ENCODE data around the gene GPC6.
A peak's percentile ranks its signal among the peaks of the same experiment; 100 is the strongest.
"Not testable (repeated sequence)": the region's sequence is repeated elsewhere in the genome, so short reads cannot be mapped to it uniquely, and the experiment has no call there.

Gene GPC6

GRCh38 chr13:93320942-93321341, 94.3 kb downstream of the GPC6 start:
- ChIA-PET POLR2A (no interaction called here), CTCF (no interaction called here)
- H3K27ac ChIP-seq (ENCODE audit: extremely low read depth, low read depth, low read length): no peak overlapping the region
- H3K4me1 ChIP-seq (ENCODE audit: control insufficient read depth, insufficient read depth, low read length): no peaks in the 10 kb centered on the region
- H3K36me3 ChIP-seq (ENCODE audit: control insufficient read depth in 2 of 2, insufficient read depth in 1 of 2, low read length in 2 of 2): no peaks in the 10 kb centered on the region
- TF ChIP-seq SP7 (tag by site-specific recombination; IDR thresholded peaks at IDR 0.05) (peak; percentile 15; the same call in 1 of the 2 replicates), IKZF3 (tag by site-specific recombination; IDR thresholded peaks at IDR 0.05) (0 out of 2 replicates have a peak, but pooled peaks have one; percentile 27), PRDM6 (tag by site-specific recombination; IDR thresholded peaks at IDR 0.05) (peak; percentile 60), ZNF600 (tag by site-specific recombination; IDR thresholded peaks at IDR 0.05) (no peak), ZNF558 (tag by site-specific recombination; IDR thresholded peaks at IDR 0.05) (peak; percentile 51; the same call in 1 of the 2 replicates), ZNF660 (tag by site-specific recombination; IDR thresholded peaks at IDR 0.05) (peak; percentile 34; the same call in 1 of the 2 replicates), ZNF629 (tag by site-specific recombination; IDR thresholded peaks at IDR 0.05) (0 out of 2 replicates have a peak, but pooled peaks have one; percentile 11), ZNF2 (tag by site-specific recombination; IDR thresholded peaks at IDR 0.05) (no peak), ZEB2 (tag by site-specific recombination; IDR thresholded peaks at IDR 0.05) (peak; percentile 51), ATF2 (tag by site-specific recombination; IDR thresholded peaks at IDR 0.05; ENCODE audit: low read depth) (peak; percentile 83), ZNF664 (tag by site-specific recombination; IDR thresholded peaks at IDR 0.05) (no peak), ZNF335 (tag by site-specific recombination; conservative IDR thresholded peaks at IDR 0.05) (peak; percentile 51; the same call in 1 of the 2 replicates)
- H3K9me3 ChIP-seq (ENCODE audit: control insufficient read depth, insufficient read depth, low read depth, low read length): no peaks in the 10 kb centered on the region
- no peak overlapping the region for H3K4me3 ChIP-seq (ENCODE audit: low read depth, low read length)

- H3K4me3 ChIP-seq (ENCODE audit: low read depth, low read length); POLR2A ChIA-PET; H3K4me1 ChIP-seq (ENCODE audit: control insufficient read depth, insufficient read depth, low read length); H3K36me3 ChIP-seq (ENCODE audit: control insufficient read depth in 2 of 2, insufficient read depth in 1 of 2, low read length in 2 of 2); H3K9me3 ChIP-seq (ENCODE audit: control insufficient read depth, insufficient read depth, low read depth, low read length); H3K27ac ChIP-seq (ENCODE audit: extremely low read depth, low read depth, low read length); CTCF ChIA-PET: not testable (repeated sequence)
- TF ChIP-seq ZNF146 (tag by site-specific recombination; IDR thresholded peaks at IDR 0.05): peak; percentile 41; the same call in 1 of the 2 replicates
These were observed 97.3 kb downstream of the GPC6 start for GRCh38 chr13:93323880-93324279.

GRCh38 chr13:93325303-93326233, 99.0 kb downstream of the GPC6 start:
- no peaks in the 10 kb centered on the region for H3K4me1 ChIP-seq (ENCODE audit: control insufficient read depth, insufficient read depth, low read length)
- H3K9me3 ChIP-seq (ENCODE audit: control insufficient read depth, insufficient read depth, low read depth, low read length): no peaks in the 10 kb centered on the region
- H3K36me3 ChIP-seq (ENCODE audit: control insufficient read depth in 2 of 2, insufficient read depth in 1 of 2, low read length in 2 of 2): no peaks in the 10 kb centered on the region
- ChIA-PET CTCF (no interaction called here), POLR2A (no interaction called here)
- H3K4me3 ChIP-seq (ENCODE audit: low read depth, low read length): no peak overlapping the region
- TF ChIP-seq ZBTB1 (tag by site-specific recombination; IDR thresholded peaks at IDR 0.05) (no peak), ZFHX2 (tag by site-specific recombination; conservative IDR thresholded peaks at IDR 0.05) (no peak), ZNF416 (tag by site-specific recombination; IDR thresholded peaks at IDR 0.05) (no peak), ZBTB11 (tag by site-specific recombination; conservative IDR thresholded peaks at IDR 0.05; ENCODE audit: low read depth) (no peak)
- no peak overlapping the region for H3K27ac ChIP-seq (ENCODE audit: extremely low read depth, low read depth, low read length)
